Calu3 (cell line): ENCODE measurements around the gene CCDC92B. TPM values are rescaled to one million over a fixed set of nuclear protein-coding genes. Genes with fewer than 3 reads are reported as not detected.
A peak's percentile ranks its signal among the peaks of the same experiment; 100 is the strongest.

Source experiments
- BruUV-seq: library from RNA; stranded (reverse); fragments of 400-500 nt; replicated peaks from 2 replicates; lab custom pipeline; 2021; lab: Mats Ljungman, UMichigan
- CTCF ChIA-PET: fragments of 300-600 bp; sonication (Branson Sonifier 250); formaldehyde crosslinking; loops from one replicate; lab custom pipeline; 2022; ENCODE audit warnings: antibody characterized with exemption; lab: Charles Lee
- DNase-seq: peaks from one replicate; pipeline ENCODE4 v3.0.0; 2022
- H3K27ac Mint-ChIP-seq: one replicate; pipeline ENCODE4 v1.8.0; 2022; ENCODE audit warnings: mixed read lengths; ENCODE audit not compliant: unreplicated experiment
- H3K27me3 Mint-ChIP-seq: one replicate; pipeline ENCODE4 v1.8.0; 2022; ENCODE audit warnings: mixed read lengths; ENCODE audit not compliant: unreplicated experiment
- H3K36me3 Mint-ChIP-seq: one replicate; pipeline ENCODE4 v1.8.0; 2022; ENCODE audit warnings: mild to moderate bottlenecking, moderate library complexity, mixed read lengths; ENCODE audit not compliant: insufficient read depth, unreplicated experiment
- H3K4me1 Mint-ChIP-seq: one replicate; pipeline ENCODE4 v1.8.0; 2022; ENCODE audit warnings: mild to moderate bottlenecking, low read depth, mixed read lengths; ENCODE audit not compliant: unreplicated experiment
- H3K4me3 Mint-ChIP-seq: one replicate; pipeline ENCODE4 v1.8.0; 2022; ENCODE audit warnings: mild to moderate bottlenecking, low read depth, moderate library complexity, mixed read lengths; ENCODE audit not compliant: unreplicated experiment
- H3K9me3 Mint-ChIP-seq: one replicate; pipeline ENCODE4 v1.8.0; 2022; ENCODE audit warnings: low read depth, mixed read lengths; ENCODE audit not compliant: unreplicated experiment
- CTCF ChIP-seq: fragments of 200-600 bp; IDR thresholded peaks from one replicate; pipeline ENCODE4 v1.8.0; 2022; ENCODE audit warnings: antibody characterized with exemption; ENCODE audit not compliant: unreplicated experiment
- intact Hi-C: fragments of 100-400 bp; cut with micrococcal nuclease; formaldehyde crosslinking; loops from one replicate; pipeline ENCODE4 v1.10.0; 2022; ENCODE audit not compliant: unreplicated experiment
- total RNA-seq: library from RNA; stranded (reverse); gene quantifications from 2 replicates; pipeline ENCODE4 v1.2.3, GENCODE V29; 2022

Gene CCDC92B
- total RNA-seq, 1 experiment from 2014 or later = not detected

- Mint-ChIP-seq H3K4me3 (no peak overlapping the region), H3K27ac (no peak overlapping the region), H3K4me1 (no peaks in the 10 kb centered on the region), H3K36me3 (peaks cover 4% of the 10 kb centered on the region), H3K27me3 (peaks cover 36% of the 10 kb centered on the region), H3K9me3 (no peaks in the 10 kb centered on the region)
- no TSS peak for BruUV-seq
- no peak for DNase-seq
- TF ChIP-seq CTCF = no peak
- intact Hi-C loops = no loop called here
- CTCF ChIA-PET = no interaction called here
Observed at GRCh38 chr17:2734939-2735338, 14.5 kb downstream of the CCDC92B start.

- Mint-ChIP-seq H3K27me3 (peaks cover 36% of the 10 kb centered on the region), H3K9me3 (no peaks in the 10 kb centered on the region), H3K4me3 (no peak overlapping the region), H3K27ac (no peak overlapping the region), H3K36me3 (peaks cover 4% of the 10 kb centered on the region), H3K4me1 (no peaks in the 10 kb centered on the region)
- no peak for DNase-seq
- no peak for TF ChIP-seq CTCF
- CTCF ChIA-PET = no interaction called here
- no TSS peak for BruUV-seq
- intact Hi-C loops = no loop called here
Observed at GRCh38 chr17:2731807-2732206, 17.6 kb downstream of the CCDC92B start.

DNA sequence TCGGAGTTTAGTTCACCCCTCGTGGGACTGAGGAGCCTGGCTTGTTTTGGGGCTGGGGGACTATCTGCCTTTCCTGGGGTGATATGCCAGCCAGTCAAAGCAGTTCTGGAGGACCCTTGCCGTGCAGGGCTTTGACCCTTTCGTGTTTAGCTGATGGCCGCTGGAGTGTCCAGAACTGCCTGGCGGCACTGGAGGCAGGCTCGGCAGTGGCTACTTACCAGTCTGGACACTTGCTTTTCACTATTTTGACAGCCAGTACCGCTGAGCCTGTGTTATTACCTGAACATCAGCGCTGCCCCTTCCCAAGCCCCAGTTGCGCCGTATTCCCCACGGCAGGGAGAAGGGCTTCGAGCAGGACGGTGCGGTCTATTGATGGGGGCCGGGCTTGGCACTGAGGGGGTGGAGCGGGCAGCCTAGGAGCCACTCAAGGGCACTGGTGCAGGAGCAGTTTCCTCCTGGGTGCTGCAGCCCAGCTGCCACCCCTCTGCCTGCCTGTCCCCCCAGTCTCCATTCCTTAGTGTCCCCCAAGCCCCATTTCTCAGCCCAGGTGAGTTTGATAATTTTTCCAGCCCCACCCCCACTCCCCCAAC, 18.6 kb downstream of the CCDC92B start:
- no peak overlapping the region for H3K27ac Mint-ChIP-seq
- H3K9me3 Mint-ChIP-seq = no peaks in the 10 kb centered on the region
- no TSS peak for BruUV-seq
- intact Hi-C loops = no loop called here
- H3K4me3 Mint-ChIP-seq = no peak overlapping the region
- no peak for TF ChIP-seq CTCF
- CTCF ChIA-PET = no interaction called here
- DNase-seq = no peak
- peaks cover 2% of the 10 kb centered on the region for H3K36me3 Mint-ChIP-seq
- peaks cover 40% of the 10 kb centered on the region for H3K27me3 Mint-ChIP-seq
- no peaks in the 10 kb centered on the region for H3K4me1 Mint-ChIP-seq

GRCh38 chr17:2724784-2725164, 24.7 kb downstream of the CCDC92B start:
- Mint-ChIP-seq H3K9me3 (no peaks in the 10 kb centered on the region), H3K27ac (no peak overlapping the region), H3K36me3 (no peaks in the 10 kb centered on the region), H3K4me1 (no peaks in the 10 kb centered on the region), H3K27me3 (peaks cover 30% of the 10 kb centered on the region), H3K4me3 (peak overlapping the region; percentile 24)
- peak; percentile 48 for DNase-seq
- CTCF ChIA-PET = interaction anchor here (0.6 kb wide), 1 partner anchor 117 kb away, joined by 4 read pairs; no protein-coding TSS in a partner anchor
- BruUV-seq = no TSS peak
- no peak for TF ChIP-seq CTCF
- intact Hi-C loops = no loop called here
